IMR-90 (cell line): ENCODE results near the gene ALPI. TPM values are rescaled to one million over a fixed set of nuclear protein-coding genes. Genes with fewer than 3 reads are reported as not detected.

Experiments
- ATAC-seq: fragments of 200-7000 bp; cut with Tn5 transposase; 2 replicates; pipeline ENCODE4 v1.9.1; 2020; ENCODE audit warnings: low read depth, mild to moderate bottlenecking, moderate library complexity
- BruUV-seq: library from RNA; stranded (reverse); fragments of 400-500 nt; replicated peaks from 2 replicates; lab custom pipeline; 2021; lab: Mats Ljungman, UMichigan
- CTCF ChIA-PET: fragments of 300-600 bp; formaldehyde crosslinking; extraction: SDS; loops from one replicate; lab custom pipeline; 2021; ENCODE audit warnings: antibody characterized with exemption; lab: Yijun Ruan, JAX
- POLR2A ChIA-PET: fragments of 300-600 bp; sonication (Branson Sonifier 250); formaldehyde crosslinking; loops from one replicate; lab custom pipeline; 2022; ENCODE audit warnings: antibody characterized with exemption; ENCODE audit not compliant: unreplicated experiment; lab: Charles Lee
- DNase-seq: peaks from one replicate; pipeline ENCODE4 v3.0.0; 2013
- H2AFZ ChIP-seq: replicated peaks from 2 replicates; pipeline ENCODE3; 2013; ENCODE audit warnings: low read length, mild to moderate bottlenecking; ENCODE audit not compliant: poor library complexity
- H2AK5ac ChIP-seq: 2 replicates; pipeline ENCODE4 v1.6.1; 2013; ENCODE audit warnings: low read depth, low read length, inconsistent platforms
- H2AK9ac ChIP-seq: replicated peaks from 2 replicates; pipeline ENCODE3; 2013; ENCODE audit warnings: mild to moderate bottlenecking, low read depth, low read length, moderate library complexity; ENCODE audit not compliant: poor library complexity
- H2BK120ac ChIP-seq: 2 replicates; pipeline ENCODE4 v1.6.1; 2013; ENCODE audit warnings: low read depth, low read length, inconsistent platforms
- H2BK15ac ChIP-seq: 3 replicates; pipeline ENCODE4 v1.6.1; 2013; ENCODE audit warnings: low read depth, low read length, inconsistent platforms
- H2BK20ac ChIP-seq: 2 replicates; pipeline ENCODE4 v1.6.1; 2013; ENCODE audit warnings: low read depth, mild to moderate bottlenecking, inconsistent platforms, low read length, moderate library complexity
- H2BK5ac ChIP-seq: 2 replicates; pipeline ENCODE4 v1.6.1; 2013; ENCODE audit warnings: mild to moderate bottlenecking, low read depth, low read length, inconsistent platforms; ENCODE audit not compliant: poor library complexity, severe bottlenecking
- H3K14ac ChIP-seq: replicated peaks from 2 replicates; pipeline ENCODE4 v1.6.1; 2013; ENCODE audit warnings: low read depth, low read length, inconsistent platforms
- H3K18ac ChIP-seq: 2 replicates; pipeline ENCODE4 v1.6.1; 2013; ENCODE audit warnings: low read depth, low read length, control low read depth
- H3K23ac ChIP-seq: 2 replicates; pipeline ENCODE4 v1.6.1; 2013; ENCODE audit warnings: low read depth, low read length, inconsistent platforms
- H3K27ac ChIP-seq: 2 replicates; pipeline ENCODE4 v1.5.1; 2013; ENCODE audit warnings: mild to moderate bottlenecking, control low read depth, low read length; ENCODE audit not compliant: insufficient read depth
- H3K27me3 ChIP-seq: 2 replicates; pipeline ENCODE4 v1.6.1; 2013; ENCODE audit warnings: low read length; ENCODE audit not compliant: control insufficient read depth, insufficient read depth
- H3K36me3 ChIP-seq: 2 replicates; pipeline ENCODE4 v1.6.1; 2013; ENCODE audit warnings: low read length, mixed read lengths; ENCODE audit not compliant: control insufficient read depth, insufficient read depth
- H3K4ac ChIP-seq: 2 replicates; pipeline ENCODE4 v1.6.1; 2013; ENCODE audit warnings: low read depth, low read length, inconsistent platforms
- H3K4me1 ChIP-seq: 2 replicates; pipeline ENCODE4 v1.6.1; 2013; ENCODE audit warnings: low read length, mixed read lengths; ENCODE audit not compliant: control insufficient read depth, insufficient read depth
- H3K4me2 ChIP-seq: 2 replicates; pipeline ENCODE4 v1.6.1; 2013; ENCODE audit warnings: low read depth, mild to moderate bottlenecking, control low read depth, low read length, moderate library complexity
- H3K4me3 ChIP-seq: 2 replicates; pipeline ENCODE4 v1.5.1; 2013; ENCODE audit warnings: low read depth, mild to moderate bottlenecking, control low read depth, low read length, moderate library complexity; ENCODE audit not compliant: insufficient read depth
- H3K56ac ChIP-seq: 2 replicates; pipeline ENCODE4 v1.6.1; 2013; ENCODE audit warnings: low read length, inconsistent platforms; ENCODE audit not compliant: insufficient read depth; ENCODE audit errors: extremely low read depth
- H3K79me1 ChIP-seq, 2 experiments: 2 replicates each; pipeline ENCODE4 v1.6.1; 2013; ENCODE audit warnings: low read length in 2 of 2, inconsistent platforms in 1 of 2, low read depth in 1 of 2
- H3K9ac ChIP-seq: 2 replicates; pipeline ENCODE4 v1.6.1; 2013; ENCODE audit warnings: low read depth, low read length, control low read depth
- H3K9me1 ChIP-seq: 2 replicates; pipeline ENCODE4 v1.6.1; 2013; ENCODE audit warnings: low read length, inconsistent platforms; ENCODE audit not compliant: insufficient read depth
- H3K9me3 ChIP-seq: 2 replicates; pipeline ENCODE4 v1.6.1; 2013; ENCODE audit warnings: low read length; ENCODE audit not compliant: control insufficient read depth, insufficient read depth
- H4K20me1 ChIP-seq: 2 replicates; pipeline ENCODE4 v1.6.1; 2013; ENCODE audit warnings: low read length, inconsistent platforms; ENCODE audit not compliant: insufficient read depth
- H4K5ac ChIP-seq: 2 replicates; pipeline ENCODE4 v1.6.1; 2013; ENCODE audit warnings: mild to moderate bottlenecking, low read depth, low read length, control low read depth
- H4K8ac ChIP-seq, 2 experiments: 2 replicates each; pipeline ENCODE4 v1.6.1; 2013; ENCODE audit warnings: low read depth in 2 of 2, low read length in 2 of 2, control low read depth in 1 of 2, inconsistent platforms in 1 of 2
- H4K91ac ChIP-seq: 2 replicates; pipeline ENCODE4 v1.6.1; 2013; ENCODE audit warnings: low read depth, low read length, inconsistent platforms; ENCODE audit not compliant: insufficient read depth
- BHLHE40 ChIP-seq: fragments of 150-350 bp; IDR thresholded peaks from 2 replicates; pipeline ENCODE4 v1.6.1; 2016; ENCODE audit warnings: mild to moderate bottlenecking, low read depth, low read length
- CEBPB ChIP-seq: IDR thresholded peaks from 2 replicates; pipeline ENCODE4 v1.6.1; 2012; ENCODE audit warnings: low read depth, low read length, improper control_type of control experiment
- CHD1 ChIP-seq: IDR thresholded peaks from 2 replicates; pipeline ENCODE4 v1.6.1; 2012; ENCODE audit warnings: low read depth, low read length, improper control_type of control experiment
- FOS ChIP-seq: fragments of 150-350 bp; IDR thresholded peaks from 2 replicates; pipeline ENCODE4 v1.6.1; 2016; ENCODE audit warnings: low read depth, low read length
- MAFK ChIP-seq: IDR thresholded peaks from 2 replicates; pipeline ENCODE4 v1.6.1; 2012; ENCODE audit warnings: low read depth, low read length, improper control_type of control experiment
- MAZ ChIP-seq: IDR thresholded peaks from 2 replicates; pipeline ENCODE4 v1.6.1; 2012; ENCODE audit warnings: low read depth, mild to moderate bottlenecking, low read length, improper control_type of control experiment, moderate library complexity, borderline replicate concordance
- MXI1 ChIP-seq: IDR thresholded peaks from 2 replicates; pipeline ENCODE4 v1.6.1; 2012; ENCODE audit warnings: low read depth, mild to moderate bottlenecking, low read length, moderate library complexity, borderline replicate concordance
- NFE2L2 ChIP-seq: fragments of 150-350 bp; IDR thresholded peaks from 2 replicates; pipeline ENCODE4 v1.6.1; 2016; ENCODE audit warnings: low read depth, mild to moderate bottlenecking, low read length
- POLR2A ChIP-seq: IDR thresholded peaks from 2 replicates; pipeline ENCODE4 v1.6.1; 2012; ENCODE audit warnings: mild to moderate bottlenecking, low read depth, low read length
- RAD21 ChIP-seq: IDR thresholded peaks from 2 replicates; pipeline ENCODE4 v1.6.1; 2012; ENCODE audit warnings: low read length, improper control_type of control experiment
- RCOR1 ChIP-seq: IDR thresholded peaks from 2 replicates; pipeline ENCODE4 v1.6.1; 2012; ENCODE audit warnings: mild to moderate bottlenecking, low read length, improper control_type of control experiment; ENCODE audit not compliant: insufficient replicate concordance
- RFX5 ChIP-seq: IDR thresholded peaks from 2 replicates; pipeline ENCODE4 v1.8.0; 2012; ENCODE audit warnings: low read depth, mild to moderate bottlenecking, low read length, moderate library complexity
- SMC3 ChIP-seq: fragments of 150-350 bp; IDR thresholded peaks from 2 replicates; pipeline ENCODE4 v1.6.1; 2016; ENCODE audit warnings: low read depth, mild to moderate bottlenecking, antibody characterized with exemption, low read length, moderate library complexity
- USF2 ChIP-seq: fragments of 150-350 bp; IDR thresholded peaks from 2 replicates; pipeline ENCODE4 v1.6.1; 2017; ENCODE audit warnings: mild to moderate bottlenecking, antibody characterized with exemption, low read length, low read depth
- WGBS, 2 experiments: methylation state at CpG; one replicate each; pipeline versions ENCODE4 v1.1.5 to v1.1.7; 2013; ENCODE audit warnings: missing lambda C conversion rate in 2 of 2; ENCODE audit not compliant: insufficient read length in 1 of 2; ENCODE audit errors: extremely low coverage in 2 of 2; 5-methylcytosine and 5-hydroxymethylcytosine counted together
- dilution Hi-C: fragments of 300-500 bp; cut with HindIII; formaldehyde crosslinking; loops from one replicate; pipeline ENCODE4 v1.14.3; 2018; ENCODE audit warnings: low sequenced_read_pairs; ENCODE audit not compliant: unreplicated experiment
- in situ Hi-C: fragments of 300-500 bp; cut with MboI; formaldehyde crosslinking; loops from 3 replicates; pipeline ENCODE4 v1.14.3; 2019; ENCODE audit warnings: low sequenced_read_pairs, inconsistent platforms, mixed read lengths
- intact Hi-C: fragments of 100-400 bp; cut with micrococcal nuclease; formaldehyde crosslinking; loops from 2 replicates; pipeline ENCODE4 v1.10.0; 2022
- polyA plus RNA-seq, 3 experiments: library from polyadenylated mRNA; depleted of rRNA; stranded (reverse); fragments of >200 nt; gene quantifications; 2 replicates each; pipeline ENCODE4 v1.2.3, GENCODE V29; 2012; ENCODE audit warnings: low replicate concordance in 1 of 3
- total RNA-seq: library from RNA; depleted of rRNA; stranded (reverse); fragments of >200 nt; gene quantifications from 2 replicates; pipeline ENCODE4 v1.2.3, GENCODE V29; 2012
- TF ChIP-seq, protein P1 (sequence below): conservative IDR thresholded peaks from 2 replicates; pipeline ENCODE4 v1.5.1; 2012; ENCODE audit warnings: mild to moderate bottlenecking, low read depth, low read length, improper control_type of control experiment
- TF ChIP-seq, protein P2 (sequence below): fragments of 150-350 bp; IDR thresholded peaks from 2 replicates; pipeline ENCODE4 v1.6.1; 2016; ENCODE audit warnings: low read depth, mild to moderate bottlenecking, low read length, moderate library complexity, borderline replicate concordance

The ALPI gene
- total and polyA plus RNA-seq, 2 of the 4 experiments (the other 2 are of a cell fraction), result not detected

DNA sequence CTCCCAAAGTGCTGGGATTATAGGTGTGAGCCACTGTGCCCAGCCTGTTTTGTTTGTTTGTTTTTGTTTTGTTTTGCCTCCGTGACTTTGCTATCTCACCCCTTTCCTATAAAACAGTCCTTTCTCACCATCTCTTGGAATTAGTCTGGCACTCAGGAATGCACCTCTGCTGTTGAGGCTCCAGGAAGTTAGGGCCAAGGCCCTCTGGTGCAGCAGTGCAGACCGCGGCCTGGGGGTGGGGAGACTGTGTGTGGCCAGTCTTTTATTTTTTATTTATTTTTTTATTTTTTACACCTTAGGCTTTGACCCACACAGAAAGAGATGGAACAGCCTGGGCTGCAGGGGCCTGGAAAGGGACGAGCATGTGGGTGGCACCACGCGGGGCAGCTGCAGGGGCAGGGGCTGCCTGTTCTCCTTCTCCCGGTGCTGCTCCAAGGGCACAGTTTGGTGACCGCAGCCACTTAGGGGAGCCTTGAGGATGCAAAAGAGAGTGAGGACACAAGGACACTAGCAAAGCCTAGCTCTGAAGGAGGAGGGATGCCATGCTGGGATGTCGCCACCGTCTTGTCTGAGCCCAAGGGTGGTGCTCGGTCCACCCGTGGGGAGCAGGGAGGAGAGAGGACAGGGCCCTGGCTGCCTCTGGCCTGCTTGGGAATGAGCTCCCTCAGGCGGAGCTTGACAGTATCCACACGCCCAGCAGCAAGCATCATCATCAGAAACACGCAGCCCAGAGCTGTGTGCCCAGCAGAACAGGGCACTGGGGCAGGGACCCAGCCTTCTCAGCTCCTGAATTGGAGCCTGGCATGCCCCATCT, 19.4 kb upstream of the ALPI start:
- no peak overlapping the region for H2AFZ ChIP-seq
- no peak overlapping the region for H2BK5ac ChIP-seq
- in situ Hi-C loops, result no loop called here
- H3K4me3 ChIP-seq, result no peak overlapping the region
- no peak overlapping the region for H3K9ac ChIP-seq
- H3K23ac ChIP-seq, result no peak overlapping the region
- no TSS peak for BruUV-seq
- H3K18ac ChIP-seq, result no peak overlapping the region
- H4K8ac ChIP-seq, result no peak overlapping the region
- intact Hi-C loops, result no loop called here
- H3K56ac ChIP-seq, result no peak overlapping the region
- no peak for DNase-seq
- H3K9me3 ChIP-seq, result no peaks in the 10 kb centered on the region
- no peak overlapping the region for H2BK15ac ChIP-seq
- H3K4ac ChIP-seq, result no peak overlapping the region
- no peaks in the 10 kb centered on the region for H3K36me3 ChIP-seq
- H3K79me1 ChIP-seq, result no peaks in the 10 kb centered on the region
- H2AK9ac ChIP-seq, result no peak overlapping the region
- no peaks in the 10 kb centered on the region for H3K4me1 ChIP-seq
- 67% methylated on average over 1 of the region's 15 CpGs; no CpG with 5 or more reads in 1 of the 2 experiments for WGBS, 2 experiments
- no peak overlapping the region for H3K14ac ChIP-seq
- dilution Hi-C loops, result no loop called here
- TF ChIP-seq CEBPB (no peak), MAZ (no peak), POLR2A (no peak), CHD1 (no peak), RAD21 (no peak), USF2 (no peak), BHLHE40 (no peak), RFX5 (no peak), SMC3 (no peak), FOS (no peak), RCOR1 (no peak), MXI1 (no peak), NFE2L2 (no peak), MAFK (no peak)
- TF ChIP-seq, protein P1, sequence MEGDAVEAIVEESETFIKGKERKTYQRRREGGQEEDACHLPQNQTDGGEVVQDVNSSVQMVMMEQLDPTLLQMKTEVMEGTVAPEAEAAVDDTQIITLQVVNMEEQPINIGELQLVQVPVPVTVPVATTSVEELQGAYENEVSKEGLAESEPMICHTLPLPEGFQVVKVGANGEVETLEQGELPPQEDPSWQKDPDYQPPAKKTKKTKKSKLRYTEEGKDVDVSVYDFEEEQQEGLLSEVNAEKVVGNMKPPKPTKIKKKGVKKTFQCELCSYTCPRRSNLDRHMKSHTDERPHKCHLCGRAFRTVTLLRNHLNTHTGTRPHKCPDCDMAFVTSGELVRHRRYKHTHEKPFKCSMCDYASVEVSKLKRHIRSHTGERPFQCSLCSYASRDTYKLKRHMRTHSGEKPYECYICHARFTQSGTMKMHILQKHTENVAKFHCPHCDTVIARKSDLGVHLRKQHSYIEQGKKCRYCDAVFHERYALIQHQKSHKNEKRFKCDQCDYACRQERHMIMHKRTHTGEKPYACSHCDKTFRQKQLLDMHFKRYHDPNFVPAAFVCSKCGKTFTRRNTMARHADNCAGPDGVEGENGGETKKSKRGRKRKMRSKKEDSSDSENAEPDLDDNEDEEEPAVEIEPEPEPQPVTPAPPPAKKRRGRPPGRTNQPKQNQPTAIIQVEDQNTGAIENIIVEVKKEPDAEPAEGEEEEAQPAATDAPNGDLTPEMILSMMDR, result no peak
- TF ChIP-seq, protein P2, sequence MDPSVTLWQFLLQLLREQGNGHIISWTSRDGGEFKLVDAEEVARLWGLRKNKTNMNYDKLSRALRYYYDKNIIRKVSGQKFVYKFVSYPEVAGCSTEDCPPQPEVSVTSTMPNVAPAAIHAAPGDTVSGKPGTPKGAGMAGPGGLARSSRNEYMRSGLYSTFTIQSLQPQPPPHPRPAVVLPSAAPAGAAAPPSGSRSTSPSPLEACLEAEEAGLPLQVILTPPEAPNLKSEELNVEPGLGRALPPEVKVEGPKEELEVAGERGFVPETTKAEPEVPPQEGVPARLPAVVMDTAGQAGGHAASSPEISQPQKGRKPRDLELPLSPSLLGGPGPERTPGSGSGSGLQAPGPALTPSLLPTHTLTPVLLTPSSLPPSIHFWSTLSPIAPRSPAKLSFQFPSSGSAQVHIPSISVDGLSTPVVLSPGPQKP, result no peak
- no peak overlapping the region for H4K91ac ChIP-seq
- no peak for ATAC-seq
- no peaks in the 10 kb centered on the region for H4K20me1 ChIP-seq
- no peak overlapping the region for H4K5ac ChIP-seq
- no peak overlapping the region for H2BK20ac ChIP-seq
- H2BK120ac ChIP-seq, result no peak overlapping the region
- CTCF ChIA-PET, result no interaction called here
- POLR2A ChIA-PET, result no interaction called here
- no peak overlapping the region for H3K27ac ChIP-seq
- H3K9me1 ChIP-seq, result no peaks in the 10 kb centered on the region
- no peak overlapping the region for H3K4me2 ChIP-seq
- peaks cover 34% of the 10 kb centered on the region for H3K27me3 ChIP-seq
- no peak overlapping the region for H2AK5ac ChIP-seq
